HL-60 (cell line): Measurements from ENCODE around the gene ACOX3.
A peak's percentile ranks its signal among the peaks of the same experiment; 100 is the strongest.

ENCODE experiments used
- DNase-seq, 2 experiments: peaks; one replicate each; pipeline ENCODE4 v3.0.0-alpha.2; 2010 to 2020; ENCODE audit warnings: low read depth in 1 of 2, low spot score in 1 of 2
- H3K27ac ChIP-seq: fragments of 250-450 bp; sonication (Bioruptor Pico); replicated peaks from 2 replicates; pipeline ENCODE4 v1.5.1; 2020; ENCODE audit warnings: mild to moderate bottlenecking, moderate library complexity
- H3K27me3 ChIP-seq: fragments of 250-450 bp; sonication (Bioruptor Pico); 2 replicates; pipeline ENCODE4 v1.5.1; 2021; ENCODE audit warnings: mild to moderate bottlenecking, moderate library complexity; ENCODE audit not compliant: insufficient read depth, poor library complexity, severe bottlenecking
- H3K4me3 ChIP-seq: replicated peaks from 2 replicates; pipeline ENCODE4 v1.5.1; 2011; ENCODE audit warnings: mild to moderate bottlenecking, control low read depth, low read length; ENCODE audit not compliant: insufficient read depth
- GABPA ChIP-seq: IDR thresholded peaks from 2 replicates; pipeline ENCODE4 v1.6.1; 2012; ENCODE audit warnings: low read depth
- POLR2AphosphoS5 ChIP-seq: IDR thresholded peaks from 2 replicates; pipeline ENCODE4 v1.6.1; 2012; ENCODE audit warnings: low read depth
- SPI1 ChIP-seq: IDR thresholded peaks from 2 replicates; pipeline ENCODE4 v1.6.1; 2012; ENCODE audit warnings: low read depth, mild to moderate bottlenecking, borderline replicate concordance
- TF ChIP-seq, protein P1 (sequence below): IDR thresholded peaks from 2 replicates; pipeline ENCODE4 v1.6.1; 2012; ENCODE audit warnings: low read depth; ENCODE audit not compliant: insufficient replicate concordance
- TF ChIP-seq, protein P2 (sequence below): IDR thresholded peaks from one replicate; pipeline ENCODE4 v1.5.1; 2011; ENCODE audit warnings: low read length, control low read depth, inconsistent platforms; ENCODE audit not compliant: insufficient read depth

ACOX3 gene

DNA sequence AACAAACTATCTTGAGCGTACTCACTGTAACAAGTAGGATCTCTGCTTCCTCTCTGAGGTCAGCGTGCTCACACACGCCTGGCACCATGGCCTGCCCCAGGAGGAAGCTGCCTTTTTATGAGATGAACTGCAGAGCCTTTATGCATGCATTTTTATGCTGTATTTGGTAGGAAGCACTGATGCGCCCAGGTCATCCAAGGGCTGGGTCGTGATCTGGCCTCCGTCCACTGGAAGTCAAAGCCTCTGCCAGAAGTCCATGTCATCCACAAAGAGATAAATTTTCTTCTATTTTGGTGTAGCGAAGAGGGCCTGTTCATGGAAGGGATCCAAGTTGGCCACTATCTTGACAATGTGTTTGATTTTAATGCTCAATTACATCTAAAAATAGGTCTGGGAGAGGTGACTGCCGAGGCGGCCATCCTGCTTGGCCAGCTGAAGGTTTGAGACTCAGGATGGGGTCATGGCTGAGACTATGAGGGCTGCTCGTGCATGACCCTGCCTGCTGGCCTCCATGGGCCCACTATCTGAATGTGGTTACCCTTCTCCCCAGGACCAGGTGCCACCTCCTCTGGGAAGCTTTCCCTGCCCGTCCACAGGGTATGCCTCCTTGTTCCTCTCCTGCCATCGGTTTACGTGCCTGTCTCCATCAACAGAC lies 120.7 kb downstream of the ACOX3 start:
- Histone ChIP-seq H3K27ac (no peak overlapping the region), H3K4me3 (no peak overlapping the region), H3K27me3 (no peaks in the 10 kb centered on the region)
- DNase-seq: peak in 1 of 2 experiments; percentile 64
- no peak for TF ChIP-seq SPI1
- TF ChIP-seq, protein P1, sequence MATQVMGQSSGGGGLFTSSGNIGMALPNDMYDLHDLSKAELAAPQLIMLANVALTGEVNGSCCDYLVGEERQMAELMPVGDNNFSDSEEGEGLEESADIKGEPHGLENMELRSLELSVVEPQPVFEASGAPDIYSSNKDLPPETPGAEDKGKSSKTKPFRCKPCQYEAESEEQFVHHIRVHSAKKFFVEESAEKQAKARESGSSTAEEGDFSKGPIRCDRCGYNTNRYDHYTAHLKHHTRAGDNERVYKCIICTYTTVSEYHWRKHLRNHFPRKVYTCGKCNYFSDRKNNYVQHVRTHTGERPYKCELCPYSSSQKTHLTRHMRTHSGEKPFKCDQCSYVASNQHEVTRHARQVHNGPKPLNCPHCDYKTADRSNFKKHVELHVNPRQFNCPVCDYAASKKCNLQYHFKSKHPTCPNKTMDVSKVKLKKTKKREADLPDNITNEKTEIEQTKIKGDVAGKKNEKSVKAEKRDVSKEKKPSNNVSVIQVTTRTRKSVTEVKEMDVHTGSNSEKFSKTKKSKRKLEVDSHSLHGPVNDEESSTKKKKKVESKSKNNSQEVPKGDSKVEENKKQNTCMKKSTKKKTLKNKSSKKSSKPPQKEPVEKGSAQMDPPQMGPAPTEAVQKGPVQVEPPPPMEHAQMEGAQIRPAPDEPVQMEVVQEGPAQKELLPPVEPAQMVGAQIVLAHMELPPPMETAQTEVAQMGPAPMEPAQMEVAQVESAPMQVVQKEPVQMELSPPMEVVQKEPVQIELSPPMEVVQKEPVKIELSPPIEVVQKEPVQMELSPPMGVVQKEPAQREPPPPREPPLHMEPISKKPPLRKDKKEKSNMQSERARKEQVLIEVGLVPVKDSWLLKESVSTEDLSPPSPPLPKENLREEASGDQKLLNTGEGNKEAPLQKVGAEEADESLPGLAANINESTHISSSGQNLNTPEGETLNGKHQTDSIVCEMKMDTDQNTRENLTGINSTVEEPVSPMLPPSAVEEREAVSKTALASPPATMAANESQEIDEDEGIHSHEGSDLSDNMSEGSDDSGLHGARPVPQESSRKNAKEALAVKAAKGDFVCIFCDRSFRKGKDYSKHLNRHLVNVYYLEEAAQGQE: no peak
- no peak for TF ChIP-seq GABPA

DNA sequence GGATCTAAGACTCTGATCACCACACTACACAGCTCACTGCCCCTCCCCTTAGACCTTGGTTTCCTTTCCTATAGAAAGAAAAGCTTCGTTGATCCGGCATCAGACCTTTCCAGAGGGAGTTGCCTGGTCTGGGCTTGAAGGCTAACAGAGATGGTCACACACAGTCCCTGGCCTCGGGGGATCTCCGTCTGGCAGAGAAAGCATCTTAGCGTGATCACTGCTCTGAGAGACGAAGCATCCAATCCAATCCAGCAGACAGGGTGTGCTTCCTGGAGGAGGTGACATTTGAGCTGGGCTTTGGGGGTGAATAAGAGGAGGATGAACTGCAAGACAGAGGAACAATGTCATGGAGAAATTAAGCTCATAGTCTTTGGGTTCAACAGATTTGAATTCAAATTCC lies 121.5 kb downstream of the ACOX3 start:
- H3K27ac ChIP-seq: no peak overlapping the region
- H3K4me3 ChIP-seq: no peak overlapping the region
- DNase-seq: no peak
- TF ChIP-seq SPI1 (no peak), POLR2AphosphoS5 (no peak), GABPA (no peak)
- TF ChIP-seq, protein P1: no peak
- TF ChIP-seq, protein P2, sequence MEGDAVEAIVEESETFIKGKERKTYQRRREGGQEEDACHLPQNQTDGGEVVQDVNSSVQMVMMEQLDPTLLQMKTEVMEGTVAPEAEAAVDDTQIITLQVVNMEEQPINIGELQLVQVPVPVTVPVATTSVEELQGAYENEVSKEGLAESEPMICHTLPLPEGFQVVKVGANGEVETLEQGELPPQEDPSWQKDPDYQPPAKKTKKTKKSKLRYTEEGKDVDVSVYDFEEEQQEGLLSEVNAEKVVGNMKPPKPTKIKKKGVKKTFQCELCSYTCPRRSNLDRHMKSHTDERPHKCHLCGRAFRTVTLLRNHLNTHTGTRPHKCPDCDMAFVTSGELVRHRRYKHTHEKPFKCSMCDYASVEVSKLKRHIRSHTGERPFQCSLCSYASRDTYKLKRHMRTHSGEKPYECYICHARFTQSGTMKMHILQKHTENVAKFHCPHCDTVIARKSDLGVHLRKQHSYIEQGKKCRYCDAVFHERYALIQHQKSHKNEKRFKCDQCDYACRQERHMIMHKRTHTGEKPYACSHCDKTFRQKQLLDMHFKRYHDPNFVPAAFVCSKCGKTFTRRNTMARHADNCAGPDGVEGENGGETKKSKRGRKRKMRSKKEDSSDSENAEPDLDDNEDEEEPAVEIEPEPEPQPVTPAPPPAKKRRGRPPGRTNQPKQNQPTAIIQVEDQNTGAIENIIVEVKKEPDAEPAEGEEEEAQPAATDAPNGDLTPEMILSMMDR: no peak
- no peaks in the 10 kb centered on the region for H3K27me3 ChIP-seq

DNA sequence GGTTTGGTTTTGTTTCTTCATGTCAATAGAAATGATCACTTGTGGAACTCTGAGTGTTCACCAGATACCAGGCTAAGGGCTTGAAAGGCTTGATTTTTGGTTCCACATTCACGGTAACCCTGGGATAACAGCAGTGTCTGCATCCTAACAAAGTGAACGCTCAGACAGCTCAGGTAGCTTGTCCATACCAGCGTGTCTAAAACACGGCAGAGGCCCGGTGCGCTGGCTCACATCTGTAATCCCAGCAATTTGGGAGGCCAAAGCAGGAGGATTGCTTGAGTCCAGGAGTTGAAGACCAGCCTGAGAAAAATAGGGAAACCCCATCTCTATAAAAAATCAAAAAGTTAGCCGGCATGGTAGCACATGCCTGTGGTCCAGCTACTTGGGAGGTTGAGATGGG lies 122.0 kb downstream of the ACOX3 start:
- TF ChIP-seq, protein P2: no peak
- TF ChIP-seq SPI1 (no peak), GABPA (no peak), POLR2AphosphoS5 (no peak)
- TF ChIP-seq, protein P1: no peak
- H3K4me3 ChIP-seq: no peak overlapping the region
- DNase-seq: no peak
- no peak overlapping the region for H3K27ac ChIP-seq
- no peaks in the 10 kb centered on the region for H3K27me3 ChIP-seq
